IPS DF 4.7 (cell line): Measurements from ENCODE around the gene RNF13.
A peak's percentile ranks its signal among the peaks of the same experiment; 100 is the strongest.
"Not testable (repeated sequence)": the region's sequence is repeated elsewhere in the genome, so short reads cannot be mapped to it uniquely, and the experiment has no call there.

Experiments used
- DNase-seq: peaks from one replicate; pipeline ENCODE4 v3.0.0-alpha.2; 2013; ENCODE audit warnings: low spot score; ENCODE audit errors: extremely low read depth

RNF13 gene

GRCh38 chr3:149894205-149894604 lies 81.2 kb downstream of the RNF13 start:
- no peak for DNase-seq

DNA sequence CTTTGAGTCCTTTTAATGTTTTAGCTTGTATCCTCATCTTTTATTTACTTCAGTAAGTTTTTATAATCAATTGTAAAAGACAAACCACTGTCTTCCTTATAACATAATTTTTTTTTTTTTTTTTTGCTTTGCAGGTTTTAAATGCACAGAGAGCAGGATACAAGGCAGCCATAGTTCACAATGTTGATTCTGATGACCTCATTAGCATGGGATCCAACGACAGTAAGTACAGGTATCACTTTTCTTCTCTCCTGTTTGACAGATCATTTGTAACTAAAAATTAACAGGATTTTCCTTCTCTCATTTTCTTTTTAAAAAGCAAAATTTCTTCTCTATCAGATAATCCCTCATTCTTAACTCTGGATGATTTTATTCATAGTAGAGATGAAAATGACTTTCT lies 82.3 kb downstream of the RNF13 start:
- no peak for DNase-seq

- no peak for DNase-seq
These were observed 82.8 kb downstream of the RNF13 start for GRCh38 chr3:149895769-149896168.

GRCh38 chr3:149898771-149899170 lies 85.8 kb downstream of the RNF13 start:
- DNase-seq, result no peak

- DNase-seq, result no peak
These were observed 87.3 kb downstream of the RNF13 start for GRCh38 chr3:149900322-149900721.

DNA sequence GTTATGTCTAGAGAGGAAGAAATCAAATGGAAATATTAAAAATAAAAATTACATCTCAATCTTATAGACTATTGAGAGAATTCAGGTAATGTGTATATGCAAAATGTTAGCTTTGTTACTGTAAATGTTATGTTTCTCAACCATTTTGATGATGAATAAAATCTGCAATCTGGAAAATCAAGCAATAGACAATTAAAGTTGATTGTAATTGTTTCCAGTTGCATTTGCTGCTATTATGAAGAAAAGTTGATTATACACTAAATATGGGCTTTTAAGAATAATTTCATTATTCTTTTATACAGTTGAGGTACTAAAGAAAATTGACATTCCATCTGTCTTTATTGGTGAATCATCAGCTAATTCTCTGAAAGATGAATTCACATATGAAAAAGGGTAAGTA lies 88.8 kb downstream of the RNF13 start:
- no peak for DNase-seq

DNA sequence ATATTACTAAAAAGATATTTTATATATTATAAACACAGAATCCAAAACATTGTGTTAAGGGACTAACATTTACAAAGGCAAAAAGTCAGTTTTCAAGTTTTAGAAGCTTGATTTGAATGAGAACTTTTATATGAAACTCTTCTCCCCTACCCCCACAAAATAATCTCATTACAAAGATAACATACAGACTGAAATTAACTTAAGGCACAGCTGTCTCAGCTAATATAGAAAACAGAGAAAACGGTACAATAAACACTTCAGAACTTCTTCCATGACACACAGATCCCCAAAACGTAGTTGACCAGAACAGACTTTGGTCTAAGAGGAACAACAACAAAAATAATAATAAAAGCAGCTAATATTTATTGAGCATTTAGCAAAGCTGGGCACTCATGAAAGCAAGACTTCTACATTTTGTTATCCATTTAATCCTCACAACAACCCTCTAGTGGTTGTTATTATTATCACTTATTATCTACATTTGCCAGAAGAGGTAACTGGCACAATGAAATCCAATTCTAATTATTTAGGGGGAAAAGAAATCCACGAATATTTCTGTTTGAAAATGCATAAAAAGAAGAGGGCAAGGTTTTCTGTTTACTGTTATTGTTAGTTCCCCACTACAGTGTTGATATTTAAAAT lies 89.6 kb downstream of the RNF13 start:
- DNase-seq, result no peak

- DNase-seq, result no peak
These were observed 93.0 kb downstream of the RNF13 start for GRCh38 chr3:149906036-149906435.

GRCh38 chr3:149908424-149908957 lies 95.5 kb downstream of the RNF13 start:
- no peak for DNase-seq

DNA sequence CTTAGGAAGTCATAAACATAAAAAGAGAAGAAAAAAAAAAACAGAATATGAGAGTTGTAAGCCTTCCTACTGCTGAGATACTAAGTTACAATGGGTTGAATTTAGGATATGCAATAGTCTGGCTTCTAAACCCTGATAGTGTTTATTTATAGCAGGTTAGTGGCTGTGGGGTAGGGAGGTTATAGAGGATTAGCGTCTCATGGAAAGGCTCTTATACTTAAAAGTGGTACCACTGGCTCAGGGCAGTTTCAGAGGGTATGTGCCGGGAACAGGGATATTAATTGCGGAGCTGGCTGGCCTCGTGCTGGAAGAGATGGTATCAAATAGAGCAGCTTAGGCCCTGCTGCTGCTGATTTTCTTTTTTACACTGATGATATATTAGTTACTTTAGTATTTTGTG lies 96.9 kb downstream of the RNF13 start:
- DNase-seq, result no peak

- no peak for DNase-seq
These were observed 104.2 kb downstream of the RNF13 start for GRCh38 chr3:149917124-149917667.

DNA sequence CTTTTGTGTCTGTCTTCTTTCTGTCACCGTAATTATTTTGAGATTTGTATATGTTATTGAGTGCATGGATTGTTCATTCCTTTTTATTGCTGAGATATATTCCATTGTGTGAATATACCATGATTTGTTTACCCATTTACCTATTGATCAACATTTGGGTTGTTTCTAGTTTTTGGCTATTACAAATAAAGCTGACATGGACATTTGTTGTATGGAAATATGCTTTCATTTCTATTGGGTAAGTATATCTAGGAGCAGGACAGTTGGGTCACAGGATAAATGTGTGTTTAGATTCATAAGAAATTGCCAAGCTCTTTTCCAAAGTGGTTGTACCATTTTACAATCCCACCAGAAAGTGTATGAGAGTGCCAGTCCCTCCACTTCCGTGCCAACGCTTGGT lies 106.5 kb downstream of the RNF13 start:
- DNase-seq, result no peak

- no peak for DNase-seq
These were observed 107.1 kb downstream of the RNF13 start for GRCh38 chr3:149920119-149920518.

GRCh38 chr3:149933008-149933407 lies 120.0 kb downstream of the RNF13 start:
- no peak for DNase-seq

GRCh38 chr3:149933858-149934257 lies 120.8 kb downstream of the RNF13 start:
- no peak for DNase-seq

GRCh38 chr3:149934524-149934923 lies 121.5 kb downstream of the RNF13 start:
- no peak for DNase-seq

DNA sequence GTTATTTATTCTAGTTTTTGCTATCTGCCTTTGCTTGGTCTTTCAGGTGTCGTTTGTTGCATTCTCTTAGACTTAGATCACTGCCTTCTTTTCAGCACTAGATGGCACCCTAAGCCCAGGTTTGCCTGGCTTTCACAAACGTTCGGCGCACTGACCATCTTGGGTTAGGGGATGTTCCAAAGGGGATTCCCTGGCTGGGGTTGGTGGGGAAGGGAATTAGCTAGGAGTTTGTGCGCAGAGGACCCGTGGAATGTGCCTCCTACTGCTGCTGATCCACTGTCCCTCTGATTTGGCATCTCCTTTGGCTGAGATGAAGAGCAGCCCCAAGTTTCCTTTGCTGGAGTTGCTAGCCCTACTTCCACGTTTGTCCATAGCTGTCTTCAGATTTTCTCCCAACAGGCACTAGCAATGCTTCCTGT lies 123.8 kb downstream of the RNF13 start:
- DNase-seq, result peak; percentile 30

- DNase-seq, result not testable (repeated sequence)
These were observed 125.5 kb downstream of the RNF13 start for GRCh38 chr3:149938392-149939055.

GRCh38 chr3:149941186-149941585 lies 128.2 kb downstream of the RNF13 start:
- no peak for DNase-seq

GRCh38 chr3:149941946-149942345 lies 128.9 kb downstream of the RNF13 start:
- no peak for DNase-seq

GRCh38 chr3:149942409-149942808 lies 129.4 kb downstream of the RNF13 start:
- DNase-seq, result no peak

DNA sequence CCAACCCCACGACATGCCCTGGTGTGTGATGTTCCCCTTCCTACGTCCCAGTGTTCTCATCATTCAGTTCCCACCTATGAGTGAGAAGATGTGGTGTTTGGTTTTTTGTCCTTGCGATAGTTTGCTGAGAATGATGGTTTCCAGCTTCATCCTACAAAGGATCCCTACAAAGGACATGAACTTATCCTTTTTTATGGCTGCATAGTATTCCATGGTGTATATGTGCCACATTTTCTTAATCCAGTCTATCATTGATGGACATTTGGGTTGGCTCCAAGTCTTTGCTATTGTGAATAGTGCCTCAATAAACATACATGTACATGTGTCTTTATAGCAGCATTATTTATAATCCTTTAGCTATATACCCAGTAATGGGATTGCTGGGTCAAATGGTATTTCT lies 131.0 kb downstream of the RNF13 start:
- not testable (repeated sequence) for DNase-seq

- DNase-seq, result no peak
These were observed 134.2 kb downstream of the RNF13 start for GRCh38 chr3:149947231-149947630.
